Muscle of back (tissue), 13 donors: ENCODE data around the gene OPTC. TPM values are rescaled to one million over a fixed set of nuclear protein-coding genes. Genes with fewer than 3 reads are reported as not detected.
"Not testable (repeated sequence)": the region's sequence is repeated elsewhere in the genome, so short reads cannot be mapped to it uniquely, and the experiment has no call there.

Source experiments
- DNase-seq, 3 donors: peaks; one replicate each; pipeline versions ENCODE4 v3.0.0 to v3.0.0-alpha.2; 2013
- long read RNA-seq, 9 donors: transcript quantifications; one replicate each; lab custom pipeline, GENCODE V29; 2026
- polyA plus RNA-seq, 10 donors: library from polyadenylated mRNA; unstranded; fragments of 120-200 nt; gene quantifications; one replicate each; pipeline ENCODE4 v1.2.1, GENCODE V29; 2013; ENCODE audit not compliant: insufficient read length in 10 of 10

The OPTC gene
- not detected for polyA plus RNA-seq
- long read RNA-seq, donor 1: 0 reads
- long read RNA-seq, donor 2: 0 reads
- long read RNA-seq, donor 3: 0 reads
- long read RNA-seq, donor 4: 0 reads
- long read RNA-seq, donor 5: 0 reads
- long read RNA-seq, donor 6: 0 reads
- long read RNA-seq, donor 7: 0 reads
- long read RNA-seq, donor 8: 0 reads
- long read RNA-seq, donor 9: 0 reads

- DNase-seq: no peak
These were observed at the start of gene OPTC for GRCh38 chr1:203493901-203494300. OPTC (plus strand) TSS chr1:203494153; CDS start chr1:203496006, 1,853 bp downstream.

GRCh38 chr1:203444171-203444576 is 49.8 kb upstream of the OPTC start:
- no peak for DNase-seq

- DNase-seq: no peak
These were observed 46.8 kb upstream of the OPTC start for GRCh38 chr1:203447151-203447550.

- DNase-seq: not testable (repeated sequence)
These were observed 46.4 kb upstream of the OPTC start for GRCh38 chr1:203447598-203447997.

- no peak for DNase-seq
These were observed 45.4 kb upstream of the OPTC start for GRCh38 chr1:203448521-203449061.

GRCh38 chr1:203450001-203450400 is 44.0 kb upstream of the OPTC start:
- no peak for DNase-seq

GRCh38 chr1:203450479-203451149 is 43.3 kb upstream of the OPTC start:
- no peak for DNase-seq

GRCh38 chr1:203451836-203452784 is 41.8 kb upstream of the OPTC start:
- peak in 1 of 3 donors; percentile 32 for DNase-seq

- no peak for DNase-seq
These were observed 40.9 kb upstream of the OPTC start for GRCh38 chr1:203453016-203453415.

GRCh38 chr1:203453616-203454015 is 40.3 kb upstream of the OPTC start:
- no peak for DNase-seq

GRCh38 chr1:203454986-203455471 is 38.9 kb upstream of the OPTC start:
- no peak for DNase-seq

- DNase-seq: no peak
These were observed 38.2 kb upstream of the OPTC start for GRCh38 chr1:203455706-203456105.

GRCh38 chr1:203456577-203456976 is 37.4 kb upstream of the OPTC start:
- no peak for DNase-seq

- DNase-seq: no peak
These were observed 35.9 kb upstream of the OPTC start for GRCh38 chr1:203458078-203458477.

GRCh38 chr1:203459671-203460201 is 34.2 kb upstream of the OPTC start:
- no peak for DNase-seq

GRCh38 chr1:203461717-203462116 is 32.2 kb upstream of the OPTC start:
- no peak for DNase-seq

- DNase-seq: no peak
These were observed 31.8 kb upstream of the OPTC start for GRCh38 chr1:203462143-203462542.

- DNase-seq: peak in 1 of 3 donors; percentile 53
These were observed 31.1 kb upstream of the OPTC start for GRCh38 chr1:203462878-203463277.

GRCh38 chr1:203463469-203464062 is 30.4 kb upstream of the OPTC start:
- peak in 2 of 3 donors; percentile 59 to 67 for DNase-seq

GRCh38 chr1:203464226-203464625 is 29.7 kb upstream of the OPTC start:
- peak in 1 of 3 donors; percentile 33 for DNase-seq

- no peak for DNase-seq
These were observed 29.2 kb upstream of the OPTC start for GRCh38 chr1:203464743-203465142.
